ENCODE results near the gene PA2G4. TPM values are rescaled to one million over a fixed set of nuclear protein-coding genes. Genes with fewer than 3 reads are reported as not detected.

PA2G4 gene
- total RNA-seq, 2 donors from 2014 or later, result 53.2 to 111 TPM

GRCh38 chr12:56105609-56105902, 1.2 kb downstream of the PA2G4 start:
- Histone ChIP-seq H3K27me3 (replicated peaks; ENCODE audit: insufficient read depth) (no peaks in the 10 kb centered on the region), H3K27ac (no peak overlapping the region), H3K4me3 (peak overlapping the region; percentile 90), H3K4me1 (ENCODE audit: control insufficient read depth in 1 of 2, low read depth in 2 of 2) (peaks cover 5 to 26% of the 10 kb centered on the region in 2 donors), H3K9me3 (no peaks in the 10 kb centered on the region), H3K36me3 (peaks cover 30% of the 10 kb centered on the region)
- no peak for ATAC-seq (ENCODE audit: insufficient number of reproducible peaks, low FRiP score, low read depth)
- TF ChIP-seq CTCF (IDR thresholded peaks at IDR 0.05), result no peak
- no peak for DNase-seq (ENCODE audit: low spot score)

- Histone ChIP-seq H3K27ac (no peak overlapping the region), H3K27me3 (replicated peaks; ENCODE audit: insufficient read depth) (no peaks in the 10 kb centered on the region), H3K36me3 (peaks cover 45% of the 10 kb centered on the region), H3K9me3 (no peaks in the 10 kb centered on the region), H3K4me1 (ENCODE audit: control insufficient read depth in 1 of 2, low read depth in 2 of 2) (peaks cover 5 to 26% of the 10 kb centered on the region in 2 donors), H3K4me3 (no peak overlapping the region)
- no peak for DNase-seq (ENCODE audit: low spot score)
- TF ChIP-seq CTCF (IDR thresholded peaks at IDR 0.05), result no peak
- no peak for ATAC-seq (ENCODE audit: insufficient number of reproducible peaks, low FRiP score, low read depth)
Observed at GRCh38 chr12:56107242-56107641, 2.9 kb downstream of the PA2G4 start.

DNA sequence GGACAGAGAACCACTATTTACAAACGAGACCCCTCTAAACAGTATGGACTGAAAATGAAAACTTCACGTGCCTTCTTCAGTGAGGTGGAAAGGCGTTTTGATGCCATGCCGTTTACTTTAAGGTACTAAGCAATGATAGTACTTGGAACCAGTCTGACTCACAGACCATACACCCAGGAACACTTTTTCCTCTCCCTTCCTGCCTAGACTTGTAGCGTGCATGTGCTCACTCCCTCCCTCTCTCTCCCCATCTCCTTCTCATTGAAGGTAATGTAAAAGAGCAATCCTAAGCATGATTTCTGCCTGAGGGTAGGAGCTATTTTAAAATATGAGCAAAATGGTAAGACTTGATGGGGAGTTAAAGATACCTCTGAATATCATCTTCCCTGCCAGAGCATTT, 6.2 kb downstream of the PA2G4 start:
- no peak for TF ChIP-seq CTCF (IDR thresholded peaks at IDR 0.05)
- Histone ChIP-seq H3K9me3 (no peaks in the 10 kb centered on the region), H3K27ac (no peak overlapping the region), H3K27me3 (replicated peaks; ENCODE audit: insufficient read depth) (no peaks in the 10 kb centered on the region), H3K4me3 (no peak overlapping the region), H3K4me1 (ENCODE audit: control insufficient read depth in 1 of 2, low read depth in 2 of 2) (peaks cover 2 to 13% of the 10 kb centered on the region in 2 donors), H3K36me3 (peaks cover 56% of the 10 kb centered on the region)
- DNase-seq (ENCODE audit: low spot score) (no peak), ATAC-seq (ENCODE audit: insufficient number of reproducible peaks, low FRiP score, low read depth) (no peak)

DNA sequence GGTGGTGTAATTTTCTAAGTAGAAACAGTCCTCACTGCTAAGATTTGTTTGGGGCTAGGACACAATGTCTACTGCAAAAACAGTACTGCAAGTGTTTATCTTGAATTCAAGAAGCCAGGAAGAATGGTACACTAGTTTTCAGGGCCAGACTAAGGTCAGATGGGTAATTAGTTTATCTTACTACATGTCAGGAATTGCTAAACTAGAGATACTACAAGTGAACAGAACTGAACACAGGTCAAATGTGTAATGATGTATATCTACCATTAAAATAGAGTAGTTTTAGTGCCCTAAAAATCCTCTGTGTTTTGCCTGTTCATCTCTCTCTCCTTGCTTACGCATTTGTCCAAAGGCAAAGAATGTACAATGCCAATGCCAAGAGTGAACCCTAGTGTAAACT, 9.7 kb downstream of the PA2G4 start:
- no peak for ATAC-seq (ENCODE audit: insufficient number of reproducible peaks, low FRiP score, low read depth)

GRCh38 chr12:56115329-56115728, 11.0 kb downstream of the PA2G4 start:
- Histone ChIP-seq H3K4me3 (peak overlapping the region; percentile 97), H3K4me1 (ENCODE audit: control insufficient read depth in 1 of 2, low read depth in 2 of 2) (peaks cover 7 to 26% of the 10 kb centered on the region in 2 donors), H3K36me3 (peaks cover 28% of the 10 kb centered on the region), H3K27ac (peak overlapping the region; percentile 97 to 99), H3K9me3 (no peaks in the 10 kb centered on the region), H3K27me3 (replicated peaks; ENCODE audit: insufficient read depth) (no peaks in the 10 kb centered on the region)
- DNase-seq (ENCODE audit: low spot score), result no peak
- no peak for TF ChIP-seq CTCF (IDR thresholded peaks at IDR 0.05)
- ATAC-seq (ENCODE audit: insufficient number of reproducible peaks, low FRiP score, low read depth), result no peak

More for the DNA sequence above, 9.7 kb downstream of the PA2G4 start:
- H3K36me3 ChIP-seq, result peaks cover 41% of the 10 kb centered on the region
- DNase-seq (ENCODE audit: low spot score), result no peak
- H3K9me3 ChIP-seq, result no peaks in the 10 kb centered on the region
- no peak for TF ChIP-seq CTCF (IDR thresholded peaks at IDR 0.05)
- peaks cover 5 to 14% of the 10 kb centered on the region in 2 donors for H3K4me1 ChIP-seq (ENCODE audit: control insufficient read depth in 1 of 2, low read depth in 2 of 2)
- H3K27ac ChIP-seq, result no peak overlapping the region
- H3K4me3 ChIP-seq, result no peak overlapping the region
- no peaks in the 10 kb centered on the region for H3K27me3 ChIP-seq (replicated peaks; ENCODE audit: insufficient read depth)
